ENCODE measurements around the gene ZNF273. TPM values are rescaled to one million over a fixed set of nuclear protein-coding genes. Genes with fewer than 3 reads are reported as not detected.

ZNF273 gene
- total and polyA plus RNA-seq, 4 donors: 3.0 to 15.7 (median 8.7) TPM

DNA sequence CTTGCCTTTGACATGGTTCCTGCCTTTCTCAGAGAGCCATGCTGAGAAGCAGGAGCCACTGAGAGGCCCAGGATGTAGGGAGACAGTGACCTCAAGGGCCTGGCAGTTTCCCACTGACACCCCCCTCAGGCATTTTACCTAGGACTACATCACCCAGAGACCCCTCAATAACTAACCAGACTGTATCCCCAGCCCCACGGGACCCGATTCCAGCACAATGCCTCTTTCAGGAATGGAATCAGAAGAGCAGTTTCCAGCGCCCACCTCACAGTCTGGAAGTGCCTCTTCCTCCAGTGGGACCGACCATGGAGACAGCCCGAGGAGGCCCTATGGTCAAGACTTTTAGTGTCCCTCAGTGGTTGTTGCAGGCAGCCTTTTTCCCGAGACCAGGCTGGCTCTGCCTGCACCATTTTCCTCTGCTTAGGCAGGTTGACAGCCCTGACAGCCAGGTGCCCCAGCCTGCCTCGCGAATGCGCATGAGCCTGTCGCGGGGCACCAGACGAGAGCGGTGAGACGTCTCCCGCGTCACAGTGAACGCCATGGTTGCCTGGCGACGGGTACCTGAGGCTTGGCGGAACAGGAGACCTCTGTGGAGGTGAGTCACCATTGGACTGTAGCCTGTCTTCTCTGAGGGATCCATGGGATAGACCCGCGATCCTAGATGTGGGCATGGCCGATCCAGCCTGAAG is 28.4 kb upstream of the ZNF273 start:
- Histone ChIP-seq H3K4me3 (no peak overlapping the region), H3K27me3 (ENCODE audit: control insufficient read depth in 3 of 3, insufficient read depth in 3 of 3, low read length in 2 of 3) (no peaks in the 10 kb centered on the region), H3K9ac (ENCODE audit: insufficient read depth in 1 of 2, low read length in 2 of 2) (no peak overlapping the region), H3K4me1 (ENCODE audit: control insufficient read depth in 5 of 5, insufficient read depth in 5 of 5, low read length in 5 of 5) (peaks cover 0 to 6% (median 0%) of the 10 kb centered on the region in 5 donors), H3K36me3 (ENCODE audit: control insufficient read depth in 4 of 4, insufficient read depth in 4 of 4, low read length in 4 of 4) (no peaks in the 10 kb centered on the region), H3K27ac (ENCODE audit: low read depth in 1 of 2, low read length in 1 of 2) (no peak overlapping the region), H3K9me3 (ENCODE audit: control insufficient read depth in 4 of 4, insufficient read depth in 3 of 4, low read length in 3 of 4) (peaks cover 0 to 21% (median 2%) of the 10 kb centered on the region in 4 donors)
- no peak for DNase-seq
- TF ChIP-seq, protein P1, sequence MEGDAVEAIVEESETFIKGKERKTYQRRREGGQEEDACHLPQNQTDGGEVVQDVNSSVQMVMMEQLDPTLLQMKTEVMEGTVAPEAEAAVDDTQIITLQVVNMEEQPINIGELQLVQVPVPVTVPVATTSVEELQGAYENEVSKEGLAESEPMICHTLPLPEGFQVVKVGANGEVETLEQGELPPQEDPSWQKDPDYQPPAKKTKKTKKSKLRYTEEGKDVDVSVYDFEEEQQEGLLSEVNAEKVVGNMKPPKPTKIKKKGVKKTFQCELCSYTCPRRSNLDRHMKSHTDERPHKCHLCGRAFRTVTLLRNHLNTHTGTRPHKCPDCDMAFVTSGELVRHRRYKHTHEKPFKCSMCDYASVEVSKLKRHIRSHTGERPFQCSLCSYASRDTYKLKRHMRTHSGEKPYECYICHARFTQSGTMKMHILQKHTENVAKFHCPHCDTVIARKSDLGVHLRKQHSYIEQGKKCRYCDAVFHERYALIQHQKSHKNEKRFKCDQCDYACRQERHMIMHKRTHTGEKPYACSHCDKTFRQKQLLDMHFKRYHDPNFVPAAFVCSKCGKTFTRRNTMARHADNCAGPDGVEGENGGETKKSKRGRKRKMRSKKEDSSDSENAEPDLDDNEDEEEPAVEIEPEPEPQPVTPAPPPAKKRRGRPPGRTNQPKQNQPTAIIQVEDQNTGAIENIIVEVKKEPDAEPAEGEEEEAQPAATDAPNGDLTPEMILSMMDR (IDR thresholded peaks at IDR 0.05; ENCODE audit: control extremely low read depth, extremely low read depth): no peak
- WGBS, 2 donors: 80 to 89% methylated on average over 23 of the region's 23 CpGs
- ATAC-seq (ENCODE audit: insufficient read depth, low FRiP score): no peak

DNA sequence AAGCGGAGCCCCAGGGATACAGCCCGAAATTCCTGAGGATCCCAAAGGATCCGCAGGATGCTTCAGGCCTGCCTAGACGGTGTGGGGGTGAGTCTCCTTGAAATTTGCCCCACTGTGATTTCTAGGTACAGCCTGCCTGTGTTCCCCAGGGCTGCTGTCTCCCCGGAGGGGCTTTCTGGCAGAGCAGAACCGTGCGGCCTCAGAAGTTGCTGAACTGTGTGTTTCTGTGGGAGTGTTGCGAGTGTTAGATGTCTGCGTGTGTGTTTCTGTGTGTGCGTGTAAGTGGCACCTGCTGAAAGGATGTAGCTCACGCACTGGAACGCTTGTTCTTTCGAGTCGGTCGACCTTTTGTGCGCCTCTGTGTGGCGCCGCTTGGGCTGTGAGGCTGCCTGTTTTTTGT is 27.8 kb upstream of the ZNF273 start:
- Histone ChIP-seq H3K4me3 (no peak overlapping the region), H3K9me3 (ENCODE audit: control insufficient read depth in 4 of 4, insufficient read depth in 3 of 4, low read length in 3 of 4) (peaks cover 0 to 22% (median 1%) of the 10 kb centered on the region in 4 donors), H3K27ac (ENCODE audit: low read depth in 1 of 2, low read length in 1 of 2) (no peak overlapping the region), H3K36me3 (ENCODE audit: control insufficient read depth in 4 of 4, insufficient read depth in 4 of 4, low read length in 4 of 4) (no peaks in the 10 kb centered on the region), H3K9ac (ENCODE audit: insufficient read depth in 1 of 2, low read length in 2 of 2) (no peak overlapping the region), H3K4me1 (ENCODE audit: control insufficient read depth in 5 of 5, insufficient read depth in 5 of 5, low read length in 5 of 5) (peaks cover 0 to 6% (median 0%) of the 10 kb centered on the region in 5 donors), H3K27me3 (ENCODE audit: control insufficient read depth in 3 of 3, insufficient read depth in 3 of 3, low read length in 2 of 3) (no peaks in the 10 kb centered on the region)
- no peak for DNase-seq
- ATAC-seq (ENCODE audit: insufficient read depth, low FRiP score): no peak
- TF ChIP-seq, protein P1 (IDR thresholded peaks at IDR 0.05; ENCODE audit: control extremely low read depth, extremely low read depth): no peak
- 83 to 90% methylated on average over 18 of the region's 18 CpGs for WGBS, 2 donors

GRCh38 chr7:64875658-64876406 is 27.2 kb upstream of the ZNF273 start:
- TF ChIP-seq, protein P1 (IDR thresholded peaks at IDR 0.05; ENCODE audit: control extremely low read depth, extremely low read depth): no peak
- no peak overlapping the region for H3K4me3 ChIP-seq
- peaks cover 0 to 25% (median 0%) of the 10 kb centered on the region in 4 donors for H3K9me3 ChIP-seq (ENCODE audit: control insufficient read depth in 4 of 4, insufficient read depth in 3 of 4, low read length in 3 of 4)
- H3K9ac ChIP-seq (ENCODE audit: insufficient read depth in 1 of 2, low read length in 2 of 2): no peak overlapping the region
- no peaks in the 10 kb centered on the region for H3K27me3 ChIP-seq (ENCODE audit: control insufficient read depth in 3 of 3, insufficient read depth in 3 of 3, low read length in 2 of 3)
- H3K27ac ChIP-seq (ENCODE audit: low read depth in 1 of 2, low read length in 1 of 2): no peak overlapping the region
- ATAC-seq (ENCODE audit: insufficient read depth, low FRiP score) (no peak), DNase-seq (no peak)
- H3K36me3 ChIP-seq (ENCODE audit: control insufficient read depth in 4 of 4, insufficient read depth in 4 of 4, low read length in 4 of 4): no peaks in the 10 kb centered on the region
- 87 to 88% methylated on average over 23 of the region's 23 CpGs for WGBS, 2 donors
- peaks cover 0 to 6% (median 0%) of the 10 kb centered on the region in 5 donors for H3K4me1 ChIP-seq (ENCODE audit: control insufficient read depth in 5 of 5, insufficient read depth in 5 of 5, low read length in 5 of 5)
